ENCODE results near the gene DNAJB9.
"Not testable (repeated sequence)": the region's sequence is repeated elsewhere in the genome, so short reads cannot be mapped to it uniquely, and the experiment has no call there.

The DNAJB9 gene

GRCh38 chr7:108569381-108570145 is at the start of gene DNAJB9, which contains the start of gene THAP5:
Gene DNAJB9, plus strand, starts transcription at chr7:108569874. Its CDS starts 1,853 bp downstream, at chr7:108571727.
Gene THAP5, minus strand, starts transcription at chr7:108569706. Its CDS starts 137 bp downstream, at chr7:108569569.
- peak; percentile 99 for DNase-seq

- DNase-seq: no peak
These were observed 46.9 kb upstream of the DNAJB9 start for GRCh38 chr7:108522780-108523179.

- DNase-seq: peak; percentile 79
These were observed 44.2 kb upstream of the DNAJB9 start for GRCh38 chr7:108525327-108525984.

- peak; percentile 99 for DNase-seq
These were observed 43.5 kb upstream of the DNAJB9 start, which contains the start of gene PNPLA8 for GRCh38 chr7:108525985-108526767. Gene PNPLA8, minus strand, starts transcription at chr7:108526135. Its CDS starts 10,644 bp downstream, at chr7:108515491.

GRCh38 chr7:108526768-108527017 is 43.0 kb upstream of the DNAJB9 start:
- no peak for DNase-seq

GRCh38 chr7:108528183-108528712 is 41.4 kb upstream of the DNAJB9 start:
- DNase-seq: no peak

- DNase-seq: no peak
These were observed 40.3 kb upstream of the DNAJB9 start for GRCh38 chr7:108529341-108529740.

GRCh38 chr7:108533712-108534111 is 36.0 kb upstream of the DNAJB9 start:
- no peak for DNase-seq

- DNase-seq: no peak
These were observed 34.4 kb upstream of the DNAJB9 start for GRCh38 chr7:108535257-108535656.

- DNase-seq: no peak
These were observed 33.9 kb upstream of the DNAJB9 start for GRCh38 chr7:108535744-108536143.

GRCh38 chr7:108537229-108537628 is 32.4 kb upstream of the DNAJB9 start:
- DNase-seq: no peak

- not testable (repeated sequence) for DNase-seq
These were observed 31.4 kb upstream of the DNAJB9 start for GRCh38 chr7:108538236-108538635.

- not testable (repeated sequence) for DNase-seq
These were observed 31.0 kb upstream of the DNAJB9 start for GRCh38 chr7:108538685-108539084.

GRCh38 chr7:108541478-108541877 is 28.2 kb upstream of the DNAJB9 start:
- DNase-seq: no peak

- DNase-seq: not testable (repeated sequence)
These were observed 21.4 kb upstream of the DNAJB9 start for GRCh38 chr7:108548141-108548896.

- not testable (repeated sequence) for DNase-seq
These were observed 13.0 kb upstream of the DNAJB9 start for GRCh38 chr7:108556665-108557064.

GRCh38 chr7:108557191-108557590 is 12.5 kb upstream of the DNAJB9 start:
- no peak for DNase-seq

- DNase-seq: no peak
These were observed 12.1 kb upstream of the DNAJB9 start for GRCh38 chr7:108557617-108558016.

GRCh38 chr7:108559253-108559652 is 10.4 kb upstream of the DNAJB9 start:
- no peak for DNase-seq

GRCh38 chr7:108561047-108561619 is 8.5 kb upstream of the DNAJB9 start:
- no peak for DNase-seq

GRCh38 chr7:108565987-108566386 is 3.7 kb upstream of the DNAJB9 start:
- no peak for DNase-seq

GRCh38 chr7:108568801-108569380 is 783 bp upstream of the DNAJB9 start:
- DNase-seq: no peak

Data from NCI-H226 (cell line).